Right atrium auricular region (tissue), 2 donors: ENCODE data around the gene PNMA6E. TPM values are rescaled to one million over a fixed set of nuclear protein-coding genes. Genes with fewer than 3 reads are reported as not detected.

Experiments used
- DNase-seq: peaks from one replicate; pipeline ENCODE4 v3.0.0-alpha.2; 2019; ENCODE audit warnings: low spot score
- H3K27ac ChIP-seq, 2 donors: fragments of 200-600 bp; sonication (generic); 1 replicate in 1 of 2; 2 replicates in 1 of 2; pipeline ENCODE4 v1.5.1; 2016 to 2019
- H3K27me3 ChIP-seq, 2 donors: fragments of 200-600 bp; sonication (generic); one replicate each; pipeline versions ENCODE4 v1.5.1 to v1.6.0; 2017 to 2019
- H3K36me3 ChIP-seq: fragments of 200-600 bp; sonication (generic); one replicate; pipeline ENCODE4 v1.5.1; 2016
- H3K4me1 ChIP-seq, 2 donors: fragments of 200-600 bp; sonication (generic); one replicate each; pipeline versions ENCODE4 v1.5.1 to v1.6.0; 2017 to 2019
- H3K4me3 ChIP-seq, 2 donors: fragments of 200-600 bp; sonication (generic); 1 replicate in 1 of 2; 2 replicates in 1 of 2; pipeline ENCODE4 v1.5.1; 2017 to 2019; ENCODE audit warnings: mild to moderate bottlenecking in 1 of 2, moderate library complexity in 1 of 2
- H3K9me3 ChIP-seq, 2 donors: fragments of 200-600 bp; sonication (generic); one replicate each; pipeline ENCODE4 v1.5.1; 2019
- CTCF ChIP-seq, 2 donors: fragments of 200-600 bp; sonication (generic); IDR thresholded peaks; one replicate each; pipeline ENCODE4 v1.5.1; 2019; ENCODE audit warnings: antibody characterized with exemption in 2 of 2
- total RNA-seq, 2 donors: library from RNA; depleted of rRNA; stranded (reverse); fragments of >200 nt; gene quantifications; one replicate each; pipeline ENCODE4 v1.1.0, GENCODE V29; 2016

Gene PNMA6E
- total RNA-seq, 2 donors from 2014 or later, result not detected

- Histone ChIP-seq H3K9me3 (no peaks in the 10 kb centered on the region), H3K27ac (no peak overlapping the region), H3K27me3 (no peaks in the 10 kb centered on the region), H3K4me1 (no peaks in the 10 kb centered on the region), H3K36me3 (no peaks in the 10 kb centered on the region), H3K4me3 (no peak overlapping the region)
- TF ChIP-seq CTCF (IDR thresholded peaks at IDR 0.05), result no peak
- no peak for DNase-seq
Measured at GRCh38 chrX:153370293-153371055, 30.7 kb downstream of the PNMA6E start.

- no peaks in the 10 kb centered on the region for H3K36me3 ChIP-seq
- no peaks in the 10 kb centered on the region for H3K9me3 ChIP-seq
- no peaks in the 10 kb centered on the region for H3K27me3 ChIP-seq
- no peaks in the 10 kb centered on the region for H3K4me1 ChIP-seq
- TF ChIP-seq CTCF (IDR thresholded peaks at IDR 0.05), result no peak
- no peak overlapping the region for H3K27ac ChIP-seq
- no peak overlapping the region for H3K4me3 ChIP-seq
- no peak for DNase-seq
Measured at GRCh38 chrX:153366878-153367538, 34.1 kb downstream of the PNMA6E start.

- H3K9me3 ChIP-seq, result no peaks in the 10 kb centered on the region
- no peak for TF ChIP-seq CTCF (IDR thresholded peaks at IDR 0.05)
- no peak overlapping the region for H3K27ac ChIP-seq
- H3K36me3 ChIP-seq, result no peaks in the 10 kb centered on the region
- no peak overlapping the region for H3K4me3 ChIP-seq
- DNase-seq, result no peak
- H3K27me3 ChIP-seq, result no peaks in the 10 kb centered on the region
- H3K4me1 ChIP-seq, result no peaks in the 10 kb centered on the region
Measured at GRCh38 chrX:153366119-153366518, 35.0 kb downstream of the PNMA6E start.

- Histone ChIP-seq H3K27me3 (no peaks in the 10 kb centered on the region), H3K36me3 (no peaks in the 10 kb centered on the region), H3K27ac (no peak overlapping the region), H3K9me3 (no peaks in the 10 kb centered on the region), H3K4me1 (no peaks in the 10 kb centered on the region), H3K4me3 (no peak overlapping the region)
- no peak for TF ChIP-seq CTCF (IDR thresholded peaks at IDR 0.05)
- DNase-seq, result no peak
Measured at GRCh38 chrX:153365670-153366069, 35.5 kb downstream of the PNMA6E start.

- H3K27me3 ChIP-seq, result no peaks in the 10 kb centered on the region
- no peak for DNase-seq
- no peak overlapping the region for H3K4me3 ChIP-seq
- peaks cover 0 to 7% of the 10 kb centered on the region in 2 donors for H3K9me3 ChIP-seq
- H3K27ac ChIP-seq, result no peak overlapping the region
- no peak for TF ChIP-seq CTCF (IDR thresholded peaks at IDR 0.05)
- H3K4me1 ChIP-seq, result no peaks in the 10 kb centered on the region
- H3K36me3 ChIP-seq, result no peaks in the 10 kb centered on the region
Measured at GRCh38 chrX:153361781-153362397, 39.3 kb downstream of the PNMA6E start.
